IgD-negative memory B cell (primary cell): ENCODE data around the gene MARS2. TPM values are rescaled to one million over a fixed set of nuclear protein-coding genes. Genes with fewer than 3 reads are reported as not detected.

Experiments
- H3K27ac Mint-ChIP-seq, 3 donors: one replicate each; pipeline ENCODE4 v1.8.0; 2020 to 2022; ENCODE audit warnings: mild to moderate bottlenecking in 3 of 3, mixed read lengths in 3 of 3, moderate library complexity in 1 of 3
- H3K27me3 Mint-ChIP-seq: one replicate; pipeline ENCODE4 v1.8.0; 2021; ENCODE audit warnings: mixed read lengths
- H3K36me3 Mint-ChIP-seq: one replicate; pipeline ENCODE4 v1.8.0; 2020; ENCODE audit warnings: mild to moderate bottlenecking, mixed read lengths
- H3K4me1 Mint-ChIP-seq, 3 donors: one replicate each; pipeline ENCODE4 v1.8.0; 2020 to 2022; ENCODE audit warnings: mixed read lengths in 3 of 3, mild to moderate bottlenecking in 1 of 3
- H3K4me3 Mint-ChIP-seq, 4 donors: one replicate each; pipeline ENCODE4 v1.8.0; 2020 to 2022; ENCODE audit warnings: mild to moderate bottlenecking in 4 of 4, mixed read lengths in 4 of 4, moderate library complexity in 3 of 4
- H3K9me3 Mint-ChIP-seq, 3 donors: one replicate each; pipeline ENCODE4 v1.8.0; 2020 to 2021; ENCODE audit warnings: mixed read lengths in 3 of 3, mild to moderate bottlenecking in 1 of 3
- polyA plus RNA-seq: library from polyadenylated mRNA; unstranded; fragments of 300-500 nt; fragmentation: Illumina TruSeq; gene quantifications from one replicate; pipeline ENCODE4 v1.2.3, GENCODE V29; 2021

Gene MARS2
- polyA plus RNA-seq, result 6.8 TPM

- H3K27me3 Mint-ChIP-seq, result no peaks in the 10 kb centered on the region
- peaks cover 22 to 35% (median 34%) of the 10 kb centered on the region in 3 donors for H3K4me1 Mint-ChIP-seq
- H3K27ac Mint-ChIP-seq, result peak within 1 kb of the TSS; percentile 85 to 92 (median 91)
- peaks cover 0 to 3% (median 1%) of the 10 kb centered on the region in 3 donors for H3K9me3 Mint-ChIP-seq
- peak within 1 kb of the TSS; percentile 88 to 98 (median 92) for H3K4me3 Mint-ChIP-seq
- no peaks in the 10 kb centered on the region for H3K36me3 Mint-ChIP-seq
These were observed at the start of gene MARS2 for GRCh38 chr2:197705121-197705911. TSS of gene MARS2 (plus strand) at chr2:197705369. CDS start at chr2:197705406, 37 bp downstream.

GRCh38 chr2:197657562-197657961, 47.6 kb upstream of the MARS2 start:
- H3K27ac Mint-ChIP-seq, result peak overlapping the region in 1 of 3 donors; percentile 53
- H3K4me3 Mint-ChIP-seq, result no peak overlapping the region
- no peaks in the 10 kb centered on the region for H3K36me3 Mint-ChIP-seq
- peaks cover 0 to 5% (median 3%) of the 10 kb centered on the region in 3 donors for H3K9me3 Mint-ChIP-seq
- H3K4me1 Mint-ChIP-seq, result no peaks in the 10 kb centered on the region
- H3K27me3 Mint-ChIP-seq, result no peaks in the 10 kb centered on the region

- no peaks in the 10 kb centered on the region for H3K27me3 Mint-ChIP-seq
- no peak overlapping the region for H3K27ac Mint-ChIP-seq
- peaks cover 2% of the 10 kb centered on the region for H3K36me3 Mint-ChIP-seq
- peaks cover 5 to 15% (median 7%) of the 10 kb centered on the region in 3 donors for H3K9me3 Mint-ChIP-seq
- H3K4me3 Mint-ChIP-seq, result no peak overlapping the region
- H3K4me1 Mint-ChIP-seq, result peaks cover 0 to 1% (median 0%) of the 10 kb centered on the region in 3 donors
These were observed 43.5 kb upstream of the MARS2 start for GRCh38 chr2:197661626-197662025.

GRCh38 chr2:197666277-197666676, 38.9 kb upstream of the MARS2 start:
- Mint-ChIP-seq H3K27ac (no peak overlapping the region), H3K27me3 (peaks cover 2% of the 10 kb centered on the region), H3K4me3 (no peak overlapping the region), H3K36me3 (peaks cover 2% of the 10 kb centered on the region), H3K9me3 (peaks cover 9 to 23% (median 15%) of the 10 kb centered on the region in 3 donors), H3K4me1 (peaks cover 0 to 1% (median 0%) of the 10 kb centered on the region in 3 donors)

GRCh38 chr2:197668296-197668695, 36.9 kb upstream of the MARS2 start:
- Mint-ChIP-seq H3K36me3 (peaks cover 2% of the 10 kb centered on the region), H3K4me1 (peaks cover 0 to 1% (median 0%) of the 10 kb centered on the region in 3 donors), H3K27me3 (peaks cover 11% of the 10 kb centered on the region), H3K4me3 (no peak overlapping the region), H3K9me3 (peaks cover 7 to 18% (median 15%) of the 10 kb centered on the region in 3 donors), H3K27ac (no peak overlapping the region)

GRCh38 chr2:197669077-197669476, 36.1 kb upstream of the MARS2 start:
- Mint-ChIP-seq H3K27ac (no peak overlapping the region), H3K4me3 (no peak overlapping the region), H3K27me3 (peaks cover 11% of the 10 kb centered on the region), H3K9me3 (peaks cover 7 to 18% (median 15%) of the 10 kb centered on the region in 3 donors), H3K4me1 (peaks cover 0 to 1% (median 0%) of the 10 kb centered on the region in 3 donors), H3K36me3 (peaks cover 2% of the 10 kb centered on the region)

- H3K4me3 Mint-ChIP-seq, result no peak overlapping the region
- H3K36me3 Mint-ChIP-seq, result no peaks in the 10 kb centered on the region
- H3K4me1 Mint-ChIP-seq, result no peaks in the 10 kb centered on the region
- H3K27ac Mint-ChIP-seq, result no peak overlapping the region
- peaks cover 1 to 5% (median 3%) of the 10 kb centered on the region in 3 donors for H3K9me3 Mint-ChIP-seq
- peaks cover 17% of the 10 kb centered on the region for H3K27me3 Mint-ChIP-seq
These were observed 32.7 kb upstream of the MARS2 start for GRCh38 chr2:197672371-197672893.

- no peaks in the 10 kb centered on the region for H3K4me1 Mint-ChIP-seq
- H3K4me3 Mint-ChIP-seq, result no peak overlapping the region
- H3K36me3 Mint-ChIP-seq, result no peaks in the 10 kb centered on the region
- peaks cover 0 to 2% (median 0%) of the 10 kb centered on the region in 3 donors for H3K9me3 Mint-ChIP-seq
- H3K27ac Mint-ChIP-seq, result no peak overlapping the region
- peaks cover 17% of the 10 kb centered on the region for H3K27me3 Mint-ChIP-seq
These were observed 32.1 kb upstream of the MARS2 start for GRCh38 chr2:197673106-197673505.

- Mint-ChIP-seq H3K27ac (no peak overlapping the region), H3K36me3 (no peaks in the 10 kb centered on the region), H3K4me1 (no peaks in the 10 kb centered on the region), H3K4me3 (no peak overlapping the region), H3K27me3 (peaks cover 18% of the 10 kb centered on the region), H3K9me3 (peaks cover 0 to 2% (median 0%) of the 10 kb centered on the region in 3 donors)
These were observed 31.6 kb upstream of the MARS2 start for GRCh38 chr2:197673606-197674005.

GRCh38 chr2:197674060-197674459, 31.1 kb upstream of the MARS2 start:
- Mint-ChIP-seq H3K27ac (no peak overlapping the region), H3K4me1 (no peaks in the 10 kb centered on the region), H3K36me3 (no peaks in the 10 kb centered on the region), H3K9me3 (peaks cover 0 to 2% (median 0%) of the 10 kb centered on the region in 3 donors), H3K4me3 (no peak overlapping the region), H3K27me3 (peaks cover 20% of the 10 kb centered on the region)

- no peak overlapping the region for H3K4me3 Mint-ChIP-seq
- H3K36me3 Mint-ChIP-seq, result no peaks in the 10 kb centered on the region
- peaks cover 0 to 2% (median 0%) of the 10 kb centered on the region in 3 donors for H3K9me3 Mint-ChIP-seq
- peaks cover 20% of the 10 kb centered on the region for H3K27me3 Mint-ChIP-seq
- H3K4me1 Mint-ChIP-seq, result no peaks in the 10 kb centered on the region
- no peak overlapping the region for H3K27ac Mint-ChIP-seq
These were observed 30.6 kb upstream of the MARS2 start for GRCh38 chr2:197674591-197674990.

GRCh38 chr2:197675246-197675645, 29.9 kb upstream of the MARS2 start, which contains the start of gene RFTN2:
TSS of gene RFTN2 (minus strand) at chr2:197675587. CDS start at chr2:197675458, 129 bp downstream.
- peaks cover 20% of the 10 kb centered on the region for H3K27me3 Mint-ChIP-seq
- H3K4me3 Mint-ChIP-seq, result no peak within 1 kb of the TSS
- H3K9me3 Mint-ChIP-seq, result no peaks in the 10 kb centered on the region
- H3K27ac Mint-ChIP-seq, result no peak within 1 kb of the TSS
- H3K36me3 Mint-ChIP-seq, result no peaks in the 10 kb centered on the region
- no peaks in the 10 kb centered on the region for H3K4me1 Mint-ChIP-seq

- Mint-ChIP-seq H3K4me3 (no peak overlapping the region), H3K36me3 (no peaks in the 10 kb centered on the region), H3K27me3 (peaks cover 20% of the 10 kb centered on the region), H3K9me3 (no peaks in the 10 kb centered on the region), H3K4me1 (no peaks in the 10 kb centered on the region), H3K27ac (no peak overlapping the region)
These were observed 29.4 kb upstream of the MARS2 start for GRCh38 chr2:197675711-197676188.

- Mint-ChIP-seq H3K9me3 (no peaks in the 10 kb centered on the region), H3K27ac (no peak overlapping the region), H3K4me1 (no peaks in the 10 kb centered on the region), H3K36me3 (no peaks in the 10 kb centered on the region), H3K4me3 (no peak overlapping the region), H3K27me3 (peaks cover 18% of the 10 kb centered on the region)
These were observed 28.1 kb upstream of the MARS2 start for GRCh38 chr2:197677056-197677455.

- Mint-ChIP-seq H3K9me3 (no peaks in the 10 kb centered on the region), H3K27me3 (peaks cover 17% of the 10 kb centered on the region), H3K4me3 (no peak overlapping the region), H3K4me1 (no peaks in the 10 kb centered on the region), H3K36me3 (no peaks in the 10 kb centered on the region), H3K27ac (no peak overlapping the region)
These were observed 27.7 kb upstream of the MARS2 start for GRCh38 chr2:197677483-197677882.
